PC-9 (cell line): ENCODE data around the gene NEDD4. TPM values are rescaled to one million over a fixed set of nuclear protein-coding genes. Genes with fewer than 3 reads are reported as not detected.
"Not testable (repeated sequence)": the region's sequence is repeated elsewhere in the genome, so short reads cannot be mapped to it uniquely, and the experiment has no call there.

Source experiments
- BruUV-seq: library from RNA; stranded (reverse); fragments of 400-500 nt; replicated peaks from 2 replicates; lab custom pipeline; 2021; lab: Mats Ljungman, UMichigan
- CTCF ChIA-PET: fragments of 300-600 bp; sonication (Branson Sonifier 250); formaldehyde crosslinking; loops from one replicate; lab custom pipeline; 2022; ENCODE audit warnings: antibody characterized with exemption; lab: Charles Lee
- POLR2A ChIA-PET: fragments of 300-600 bp; sonication (Branson Sonifier 250); formaldehyde crosslinking; loops from one replicate; lab custom pipeline; 2022; ENCODE audit warnings: antibody characterized with exemption; ENCODE audit not compliant: unreplicated experiment; lab: Charles Lee
- DNase-seq, 2 experiments: peaks; one replicate each; pipeline versions ENCODE4 v3.0.0 to v3.0.0-alpha.2; 2015 to 2022; ENCODE audit warnings: mixed read lengths in 1 of 2
- H2AFZ ChIP-seq: fragments of 200-600 bp; sonication (generic); 2 replicates; pipeline ENCODE4 v1.8.1; 2017; ENCODE audit warnings: antibody characterized with exemption
- H3F3A ChIP-seq: fragments of 200-600 bp; sonication (generic); 2 replicates; pipeline ENCODE4 v1.8.1; 2017; ENCODE audit warnings: antibody characterized with exemption, mild to moderate bottlenecking, low read depth; ENCODE audit not compliant: insufficient read depth
- H3K27ac ChIP-seq: fragments of 200-600 bp; sonication (generic); 2 replicates; pipeline ENCODE4 v1.6.1; 2016; ENCODE audit warnings: mixed run types
- H3K27me3 ChIP-seq: fragments of 200-600 bp; sonication (generic); 2 replicates; pipeline ENCODE4 v1.6.1; 2016; ENCODE audit warnings: low read depth, mixed run types; ENCODE audit not compliant: insufficient read depth
- H3K36me3 ChIP-seq: fragments of 200-600 bp; sonication (generic); 2 replicates; pipeline ENCODE4 v1.6.1; 2016; ENCODE audit warnings: low read depth, mixed run types
- H3K4me1 ChIP-seq: fragments of 200-600 bp; sonication (generic); replicated peaks from 2 replicates; pipeline ENCODE4 v1.6.1; 2016; ENCODE audit warnings: mixed run types; ENCODE audit not compliant: insufficient read depth
- H3K4me2 ChIP-seq: fragments of 200-600 bp; sonication (generic); 2 replicates; pipeline ENCODE4 v1.6.1; 2017; ENCODE audit warnings: mixed run types
- H3K4me3 ChIP-seq: fragments of 200-600 bp; sonication (generic); 2 replicates; pipeline ENCODE4 v1.6.1; 2016; ENCODE audit warnings: mixed run types
- H3K79me2 ChIP-seq: fragments of 200-600 bp; sonication (generic); 2 replicates; pipeline ENCODE4 v1.6.1; 2017; ENCODE audit warnings: low read depth, mixed run types
- H3K9me2 ChIP-seq: fragments of 200-600 bp; sonication (generic); 2 replicates; pipeline ENCODE4 v1.8.1; 2017; ENCODE audit warnings: mild to moderate bottlenecking; ENCODE audit not compliant: insufficient read depth
- H3K9me3 ChIP-seq: fragments of 200-600 bp; sonication (generic); 2 replicates; pipeline ENCODE4 v1.8.1; 2016; ENCODE audit warnings: low read depth; ENCODE audit not compliant: insufficient read depth
- H4K20me1 ChIP-seq: fragments of 200-600 bp; sonication (generic); 2 replicates; pipeline ENCODE4 v1.8.1; 2017; ENCODE audit not compliant: insufficient read depth
- EZH2 ChIP-seq: fragments of 200-600 bp; sonication (generic); IDR thresholded peaks from 2 replicates; pipeline ENCODE4 v1.8.0; 2017; ENCODE audit warnings: antibody characterized with exemption, low read depth
- intact Hi-C: fragments of 100-400 bp; cut with micrococcal nuclease; formaldehyde crosslinking; loops from one replicate; pipeline ENCODE4 v1.10.0; 2022; ENCODE audit not compliant: unreplicated experiment
- total RNA-seq: library from RNA; stranded (reverse); gene quantifications from 2 replicates; pipeline ENCODE4 v1.2.3, GENCODE V29; 2021
- TF ChIP-seq, protein P1 (sequence below): fragments of 200-600 bp; sonication (generic); conservative IDR thresholded peaks from 2 replicates; pipeline ENCODE4 v1.6.1; 2017; ENCODE audit warnings: mixed run types, antibody characterized with exemption, mild to moderate bottlenecking, moderate library complexity

Gene NEDD4
- total RNA-seq, 1 experiment from 2014 or later, result 24.5 TPM

DNA sequence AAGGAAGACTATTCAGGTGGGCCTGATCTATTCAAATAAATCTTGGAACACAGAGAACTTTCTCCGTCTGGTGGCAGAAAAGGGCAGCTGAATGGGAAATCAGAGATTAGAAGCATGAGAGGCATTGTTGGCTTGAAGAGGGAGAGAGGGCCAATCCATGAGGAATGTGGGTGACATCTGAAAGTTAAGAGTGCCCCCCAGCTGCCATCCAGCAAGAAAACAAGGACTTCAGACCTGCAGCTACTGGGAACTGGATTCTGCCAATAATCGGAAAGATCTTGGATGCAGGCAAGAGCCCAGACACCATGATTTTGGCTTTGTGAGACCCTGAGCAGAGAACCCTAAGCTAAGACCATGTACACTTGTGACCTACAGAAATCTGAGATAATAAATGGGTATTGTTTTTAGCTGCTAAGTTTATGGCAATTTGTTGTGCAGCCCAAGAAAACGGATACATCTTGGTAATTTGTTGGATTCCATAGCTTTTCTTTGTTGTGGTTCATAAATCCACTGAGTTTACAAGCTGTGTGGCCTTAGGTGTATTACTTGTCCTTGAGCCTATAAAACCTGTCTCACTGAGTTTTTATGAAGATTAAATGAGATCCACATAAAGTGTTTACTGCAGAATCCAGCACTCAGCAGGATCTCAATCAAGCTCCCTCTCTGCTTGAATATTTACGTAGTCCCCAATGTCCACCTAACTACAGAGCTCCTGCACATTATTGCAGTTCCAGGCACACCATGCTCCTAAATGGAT is 168.4 kb downstream of the NEDD4 start:
- H4K20me1 ChIP-seq, result no peaks in the 10 kb centered on the region
- H3K9me2 ChIP-seq, result no peaks in the 10 kb centered on the region
- H3F3A ChIP-seq, result no peaks in the 10 kb centered on the region
- H3K27ac ChIP-seq, result no peak overlapping the region
- H3K4me1 ChIP-seq, result no peaks in the 10 kb centered on the region
- intact Hi-C loops, result no loop called here
- ChIA-PET POLR2A (no interaction called here), CTCF (no interaction called here)
- no peaks in the 10 kb centered on the region for H3K27me3 ChIP-seq
- BruUV-seq, result TSS peak; percentile 13
- H3K79me2 ChIP-seq, result no peaks in the 10 kb centered on the region
- no peak overlapping the region for H3K4me3 ChIP-seq
- H2AFZ ChIP-seq, result no peak overlapping the region
- TF ChIP-seq EZH2, result no peak
- TF ChIP-seq, protein P1, sequence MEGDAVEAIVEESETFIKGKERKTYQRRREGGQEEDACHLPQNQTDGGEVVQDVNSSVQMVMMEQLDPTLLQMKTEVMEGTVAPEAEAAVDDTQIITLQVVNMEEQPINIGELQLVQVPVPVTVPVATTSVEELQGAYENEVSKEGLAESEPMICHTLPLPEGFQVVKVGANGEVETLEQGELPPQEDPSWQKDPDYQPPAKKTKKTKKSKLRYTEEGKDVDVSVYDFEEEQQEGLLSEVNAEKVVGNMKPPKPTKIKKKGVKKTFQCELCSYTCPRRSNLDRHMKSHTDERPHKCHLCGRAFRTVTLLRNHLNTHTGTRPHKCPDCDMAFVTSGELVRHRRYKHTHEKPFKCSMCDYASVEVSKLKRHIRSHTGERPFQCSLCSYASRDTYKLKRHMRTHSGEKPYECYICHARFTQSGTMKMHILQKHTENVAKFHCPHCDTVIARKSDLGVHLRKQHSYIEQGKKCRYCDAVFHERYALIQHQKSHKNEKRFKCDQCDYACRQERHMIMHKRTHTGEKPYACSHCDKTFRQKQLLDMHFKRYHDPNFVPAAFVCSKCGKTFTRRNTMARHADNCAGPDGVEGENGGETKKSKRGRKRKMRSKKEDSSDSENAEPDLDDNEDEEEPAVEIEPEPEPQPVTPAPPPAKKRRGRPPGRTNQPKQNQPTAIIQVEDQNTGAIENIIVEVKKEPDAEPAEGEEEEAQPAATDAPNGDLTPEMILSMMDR, result no peak
- no peaks in the 10 kb centered on the region for H3K9me3 ChIP-seq
- H3K4me2 ChIP-seq, result no peak overlapping the region
- no peaks in the 10 kb centered on the region for H3K36me3 ChIP-seq
- no peak for DNase-seq

DNA sequence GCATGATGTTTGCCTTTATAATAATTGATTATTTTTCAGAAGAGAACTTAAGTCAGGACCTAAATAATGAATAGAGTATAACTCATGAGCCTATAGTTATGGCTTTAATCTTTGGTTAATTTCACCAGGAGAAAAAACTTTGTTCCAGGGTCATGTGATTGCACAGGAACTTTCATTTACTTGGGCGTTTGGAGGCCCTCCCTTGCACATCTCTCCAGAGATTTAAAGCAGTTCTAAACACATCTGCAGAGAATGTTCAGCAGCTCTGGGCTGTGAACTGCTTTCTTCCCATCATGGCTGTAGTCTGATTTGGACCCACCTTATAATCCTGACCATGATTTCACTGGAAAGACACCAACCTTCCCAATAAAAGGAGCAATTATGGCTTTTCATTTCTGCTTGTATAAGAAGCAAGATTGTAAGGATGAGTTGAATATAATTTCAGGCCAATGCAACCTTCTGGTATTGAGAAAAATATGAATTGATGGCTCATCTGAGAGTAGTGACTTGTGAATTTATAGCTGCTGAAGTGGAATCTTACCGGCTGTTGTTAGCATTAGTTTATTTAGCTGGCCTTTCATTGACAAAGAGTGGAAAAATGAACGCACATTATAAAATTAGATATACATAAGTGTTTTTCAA is 169.6 kb downstream of the NEDD4 start:
- no peaks in the 10 kb centered on the region for H3F3A ChIP-seq
- no peaks in the 10 kb centered on the region for H3K27me3 ChIP-seq
- no peak overlapping the region for H3K4me3 ChIP-seq
- no peak overlapping the region for H3K4me2 ChIP-seq
- H4K20me1 ChIP-seq, result no peaks in the 10 kb centered on the region
- intact Hi-C loops, result no loop called here
- CTCF ChIA-PET, result no interaction called here
- no peaks in the 10 kb centered on the region for H3K9me3 ChIP-seq
- no peaks in the 10 kb centered on the region for H3K36me3 ChIP-seq
- BruUV-seq, result no TSS peak
- POLR2A ChIA-PET, result no interaction called here
- no peak overlapping the region for H3K27ac ChIP-seq
- H2AFZ ChIP-seq, result no peak overlapping the region
- no peak for DNase-seq
- no peaks in the 10 kb centered on the region for H3K4me1 ChIP-seq
- H3K9me2 ChIP-seq, result no peaks in the 10 kb centered on the region
- TF ChIP-seq, protein P1, result no peak
- no peak for TF ChIP-seq EZH2
- no peaks in the 10 kb centered on the region for H3K79me2 ChIP-seq

- H4K20me1 ChIP-seq, result no peaks in the 10 kb centered on the region
- DNase-seq, result no peak
- H3K9me2 ChIP-seq, result no peaks in the 10 kb centered on the region
- no peak overlapping the region for H3K27ac ChIP-seq
- CTCF ChIA-PET, result no interaction called here
- H2AFZ ChIP-seq, result no peak overlapping the region
- TF ChIP-seq EZH2, result no peak
- TF ChIP-seq, protein P1, result no peak
- H3F3A ChIP-seq, result no peaks in the 10 kb centered on the region
- no peaks in the 10 kb centered on the region for H3K36me3 ChIP-seq
- POLR2A ChIA-PET, result no interaction called here
- no TSS peak for BruUV-seq
- no peak overlapping the region for H3K4me3 ChIP-seq
- no peaks in the 10 kb centered on the region for H3K4me1 ChIP-seq
- no peak overlapping the region for H3K4me2 ChIP-seq
- no peaks in the 10 kb centered on the region for H3K27me3 ChIP-seq
- H3K79me2 ChIP-seq, result no peaks in the 10 kb centered on the region
- H3K9me3 ChIP-seq, result no peaks in the 10 kb centered on the region
- intact Hi-C loops, result no loop called here
Observed at GRCh38 chr15:55823191-55823670, 170.2 kb downstream of the NEDD4 start.

- H3K79me2 ChIP-seq, H3K36me3 ChIP-seq, H3K27ac ChIP-seq, CTCF ChIA-PET, H2AFZ ChIP-seq, DNase-seq, BruUV-seq, H3K4me1 ChIP-seq, H3K27me3 ChIP-seq, H3F3A ChIP-seq, POLR2A ChIA-PET, intact Hi-C loops, H3K4me3 ChIP-seq, H3K9me3 ChIP-seq, H3K4me2 ChIP-seq, H3K9me2 ChIP-seq, H4K20me1 ChIP-seq: not testable (repeated sequence)
Observed at GRCh38 chr15:55821740-55822139, 171.7 kb downstream of the NEDD4 start.
